IPS DF 6.9 (cell line): ENCODE results near the gene PCDHGA4.

Source experiments
- DNase-seq: peaks from one replicate; pipeline ENCODE4 v3.0.0-alpha.2; 2013; ENCODE audit warnings: low read depth, low spot score
- H3K27ac ChIP-seq: one replicate; pipeline ENCODE4 v1.5.1; 2013; ENCODE audit warnings: low read length, control low read depth
- H3K27me3 ChIP-seq: 2 replicates; pipeline ENCODE4 v1.6.1; 2013; ENCODE audit warnings: mild to moderate bottlenecking, low read length; ENCODE audit not compliant: control insufficient read depth, insufficient read depth
- H3K36me3 ChIP-seq: 2 replicates; pipeline ENCODE4 v1.6.1; 2013; ENCODE audit warnings: low read length; ENCODE audit not compliant: control insufficient read depth, insufficient read depth
- H3K4me1 ChIP-seq: 2 replicates; pipeline ENCODE4 v1.6.1; 2013; ENCODE audit warnings: low read length; ENCODE audit not compliant: control insufficient read depth, insufficient read depth
- H3K4me3 ChIP-seq: 2 replicates; pipeline ENCODE4 v1.5.1; 2013; ENCODE audit warnings: mild to moderate bottlenecking, low read length
- H3K9me3 ChIP-seq: 2 replicates; pipeline ENCODE4 v1.6.1; 2013; ENCODE audit warnings: low read length, inconsistent platforms; ENCODE audit not compliant: control insufficient read depth, insufficient read depth
- WGBS: extraction: QIAGEN DNeasy Blood & Tissue Kit; methylation state at CpG from one replicate; pipeline ENCODE4 v1.1.7; 2013; ENCODE audit warnings: mixed read lengths, missing lambda C conversion rate; ENCODE audit not compliant: insufficient read length, insufficient coverage; 5-methylcytosine and 5-hydroxymethylcytosine counted together

PCDHGA4 gene

DNA sequence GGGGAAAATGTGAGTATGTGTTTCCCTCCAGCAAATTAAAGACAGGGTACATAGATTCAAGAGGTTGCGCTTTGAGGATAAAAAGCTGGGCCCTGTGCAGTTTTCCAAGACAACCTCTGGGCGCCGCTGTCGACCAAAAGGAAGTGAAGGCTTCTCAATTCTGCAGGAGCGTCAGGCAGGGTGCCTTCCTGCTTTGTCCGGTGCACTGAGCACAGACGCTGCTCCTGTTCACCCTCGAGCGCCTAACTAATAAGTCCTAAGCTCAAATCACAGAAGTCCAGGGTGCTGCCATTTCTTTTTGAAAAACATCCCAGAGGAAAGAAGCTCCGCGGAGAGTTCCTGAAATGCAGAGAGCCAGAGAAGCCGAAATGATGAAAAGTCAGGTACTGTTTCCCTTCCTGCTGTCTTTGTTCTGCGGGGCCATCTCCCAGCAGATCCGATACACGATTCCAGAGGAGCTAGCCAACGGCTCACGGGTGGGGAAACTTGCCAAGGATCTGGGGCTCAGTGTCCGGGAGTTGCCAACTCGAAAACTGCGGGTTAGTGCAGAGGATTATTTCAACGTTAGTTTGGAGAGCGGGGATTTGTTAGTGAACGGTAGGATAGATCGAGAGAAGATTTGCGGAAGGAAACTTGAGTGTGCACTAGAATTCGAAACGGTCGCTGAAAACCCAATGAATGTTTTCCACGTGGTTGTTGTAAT is 4.8 kb upstream of the PCDHGA4 start, which contains the start of gene PCDHGB1:
PCDHGB1 (plus strand) TSS at position 183 of the 703 bp plus-strand sequence; CDS start at position 345, 162 bp downstream.
- Histone ChIP-seq H3K27me3 (no peaks in the 10 kb centered on the region), H3K36me3 (no peaks in the 10 kb centered on the region), H3K4me1 (no peaks in the 10 kb centered on the region), H3K9me3 (no peaks in the 10 kb centered on the region; the same call in none of the 2 replicates), H3K27ac (no peak within 1 kb of the TSS), H3K4me3 (no peak within 1 kb of the TSS; the same call in 1 of the 2 replicates)
- WGBS, result over 99% methylated on average over 10 of the region's 29 CpGs
- DNase-seq, result no peak

- no peaks in the 10 kb centered on the region for H3K4me1 ChIP-seq
- no peak overlapping the region for H3K4me3 ChIP-seq
- no peaks in the 10 kb centered on the region; the same call in none of the 2 replicates for H3K9me3 ChIP-seq
- H3K36me3 ChIP-seq, result no peaks in the 10 kb centered on the region
- H3K27me3 ChIP-seq, result no peaks in the 10 kb centered on the region
- WGBS, result no CpG with 5 or more reads among the region's 36 CpGs
- no peak for DNase-seq
- H3K27ac ChIP-seq, result no peak overlapping the region
These were observed 3.2 kb upstream of the PCDHGA4 start for GRCh38 chr5:141351591-141351990.

- no CpG with 5 or more reads among the region's 24 CpGs for WGBS
- Histone ChIP-seq H3K9me3 (peaks cover under 1% of the 10 kb centered on the region), H3K27ac (no peak overlapping the region), H3K36me3 (no peaks in the 10 kb centered on the region), H3K4me1 (no peaks in the 10 kb centered on the region), H3K4me3 (no peak overlapping the region), H3K27me3 (no peaks in the 10 kb centered on the region)
- no peak for DNase-seq
These were observed 820 bp downstream of the PCDHGA4 start for GRCh38 chr5:141355641-141356040.

DNA sequence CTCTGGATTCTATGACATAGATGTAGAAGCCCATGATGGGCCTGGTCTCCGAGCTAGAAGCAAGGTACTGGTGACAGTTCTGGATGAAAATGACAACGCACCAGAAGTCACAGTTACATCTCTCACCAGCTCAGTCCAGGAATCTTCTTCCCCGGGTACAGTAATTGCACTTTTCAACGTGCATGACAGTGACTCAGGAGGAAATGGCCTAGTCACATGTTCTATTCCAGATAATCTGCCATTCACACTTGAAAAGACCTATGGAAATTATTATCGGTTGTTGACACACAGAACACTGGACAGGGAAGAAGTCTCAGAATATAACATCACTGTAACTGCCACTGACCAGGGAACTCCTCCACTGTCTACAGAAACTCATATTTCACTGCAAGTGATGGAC is 1.3 kb downstream of the PCDHGA4 start:
- WGBS, result no CpG with 5 or more reads among the region's 5 CpGs
- Histone ChIP-seq H3K4me3 (no peak overlapping the region), H3K27me3 (no peaks in the 10 kb centered on the region), H3K4me1 (no peaks in the 10 kb centered on the region), H3K27ac (no peak overlapping the region), H3K36me3 (no peaks in the 10 kb centered on the region), H3K9me3 (peaks cover 2% of the 10 kb centered on the region; the same call in 1 of the 2 replicates)
- DNase-seq, result no peak

DNA sequence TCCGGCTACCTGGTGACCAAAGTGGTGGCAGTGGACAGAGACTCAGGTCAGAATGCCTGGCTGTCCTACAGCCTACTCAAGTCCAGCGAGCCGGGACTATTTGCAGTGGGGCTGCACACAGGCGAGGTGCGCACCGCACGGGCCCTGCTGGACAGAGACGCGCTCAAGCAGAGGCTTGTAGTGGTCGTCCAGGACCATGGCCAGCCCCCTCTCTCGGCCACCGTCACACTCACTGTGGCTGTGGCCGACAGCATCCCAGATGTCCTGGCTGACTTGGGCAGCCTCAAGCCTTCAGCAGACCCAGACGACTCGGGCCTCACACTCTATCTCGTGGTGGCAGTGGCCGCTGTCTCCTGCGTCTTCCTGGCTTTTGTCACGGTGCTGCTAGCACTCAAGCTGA is 2.1 kb downstream of the PCDHGA4 start:
- no peak for DNase-seq
- Histone ChIP-seq H3K4me3 (no peak overlapping the region), H3K27me3 (no peaks in the 10 kb centered on the region), H3K4me1 (no peaks in the 10 kb centered on the region), H3K27ac (no peak overlapping the region), H3K9me3 (0 out of 2 replicates have a peak, but pooled peaks cover 2% of the 10 kb centered on the region), H3K36me3 (no peaks in the 10 kb centered on the region)
- WGBS, result no CpG with 5 or more reads among the region's 19 CpGs

DNA sequence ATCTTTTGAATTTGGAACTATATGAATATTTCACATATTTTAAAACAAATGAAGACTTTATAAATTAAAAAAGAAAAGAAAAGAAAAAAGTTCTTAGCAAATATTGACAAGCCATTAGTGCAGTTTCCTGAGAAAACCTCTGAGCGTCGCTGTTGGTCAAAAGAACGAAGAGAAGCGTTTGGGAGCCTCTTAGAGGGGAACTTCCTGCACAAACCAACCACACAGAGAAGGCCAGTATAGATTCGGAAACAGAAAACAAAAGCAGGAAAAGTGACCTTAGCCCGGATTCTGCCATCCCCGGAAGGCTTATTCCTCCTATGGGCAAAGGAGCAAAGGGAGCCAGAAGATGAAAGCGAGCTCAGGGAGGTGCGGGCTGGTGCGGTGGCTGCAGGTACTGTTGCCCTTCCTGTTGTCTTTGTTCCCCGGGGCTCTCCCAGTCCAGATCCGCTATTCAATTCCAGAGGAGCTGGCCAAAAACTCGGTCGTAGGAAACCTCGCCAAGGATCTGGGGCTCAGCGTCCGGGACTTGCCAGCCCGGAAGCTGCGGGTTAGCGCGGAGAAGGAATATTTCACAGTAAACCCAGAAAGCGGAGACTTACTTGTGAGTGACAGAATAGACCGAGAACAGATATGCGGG is 5.1 kb downstream of the PCDHGA4 start, which contains the start of gene PCDHGB2:
PCDHGB2 (plus strand) TSS at position 205 of the 637 bp plus-strand sequence; CDS start at position 347, 142 bp downstream.
- Histone ChIP-seq H3K9me3 (peaks cover 7% of the 10 kb centered on the region), H3K4me3 (no peak within 1 kb of the TSS), H3K4me1 (no peaks in the 10 kb centered on the region), H3K36me3 (peaks cover 4% of the 10 kb centered on the region), H3K27ac (no peak within 1 kb of the TSS), H3K27me3 (no peaks in the 10 kb centered on the region)
- no CpG with 5 or more reads among the region's 24 CpGs for WGBS
- no peak for DNase-seq

- no CpG with 5 or more reads among the region's 15 CpGs for WGBS
- DNase-seq, result no peak
- H3K4me1 ChIP-seq, result no peaks in the 10 kb centered on the region
- peaks cover 7% of the 10 kb centered on the region for H3K9me3 ChIP-seq
- no peaks in the 10 kb centered on the region for H3K27me3 ChIP-seq
- H3K27ac ChIP-seq, result no peak overlapping the region
- peaks cover 4% of the 10 kb centered on the region for H3K36me3 ChIP-seq
- no peak overlapping the region for H3K4me3 ChIP-seq
These were observed 5.9 kb downstream of the PCDHGA4 start for GRCh38 chr5:141360685-141361084.

GRCh38 chr5:141362719-141363118 is 7.9 kb downstream of the PCDHGA4 start:
- peaks cover 7% of the 10 kb centered on the region for H3K9me3 ChIP-seq
- no peak overlapping the region for H3K27ac ChIP-seq
- H3K36me3 ChIP-seq, result peaks cover 7% of the 10 kb centered on the region
- H3K27me3 ChIP-seq, result no peaks in the 10 kb centered on the region
- no peaks in the 10 kb centered on the region for H3K4me1 ChIP-seq
- no peak for DNase-seq
- no peak overlapping the region for H3K4me3 ChIP-seq

DNA sequence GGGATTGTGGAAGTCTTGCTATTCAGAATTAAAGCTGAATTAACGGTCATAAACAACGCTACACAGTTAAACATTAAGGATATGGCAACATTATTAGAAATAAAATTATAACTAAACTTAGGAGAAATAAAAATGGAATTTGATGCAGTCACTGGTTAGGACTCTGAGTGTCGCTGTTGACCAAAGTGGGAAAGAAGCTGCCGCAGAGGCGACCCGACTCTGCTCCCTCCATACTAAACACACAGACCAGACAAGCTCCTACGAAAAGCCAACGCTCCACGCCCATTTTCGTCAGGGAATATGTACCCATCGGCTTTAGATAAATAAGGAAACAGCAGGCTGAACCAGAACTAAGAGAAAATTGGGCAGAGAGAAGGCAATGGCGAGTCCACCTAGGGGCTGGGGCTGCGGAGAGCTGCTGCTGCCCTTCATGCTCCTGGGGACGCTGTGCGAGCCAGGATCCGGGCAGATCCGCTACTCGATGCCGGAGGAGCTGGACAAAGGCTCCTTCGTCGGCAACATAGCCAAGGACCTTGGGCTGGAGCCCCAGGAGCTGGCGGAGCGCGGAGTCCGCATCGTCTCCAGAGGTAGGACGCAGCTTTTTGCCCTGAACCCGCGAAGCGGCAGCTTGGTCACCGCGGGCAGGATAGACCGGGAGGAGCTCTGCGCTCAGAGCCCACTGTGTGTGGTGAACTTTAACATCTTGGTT is 9.3 kb downstream of the PCDHGA4 start, which contains the start of gene PCDHGA5:
PCDHGA5 (plus strand) TSS at position 211 of the 709 bp plus-strand sequence; CDS start at position 380, 169 bp downstream.
- whole genome bisulfite sequencing, result no CpG with 5 or more reads among the region's 34 CpGs
- Histone ChIP-seq H3K27me3 (no peaks in the 10 kb centered on the region), H3K4me1 (no peaks in the 10 kb centered on the region), H3K9me3 (peaks cover 7% of the 10 kb centered on the region), H3K36me3 (peaks cover 7% of the 10 kb centered on the region), H3K27ac (no peak within 1 kb of the TSS), H3K4me3 (no peak within 1 kb of the TSS)
- DNase-seq, result no peak
